GM12873 (cell line): ENCODE results near the gene ATP7B.

Experiments
- CTCF ChIP-seq: IDR thresholded peaks from 2 replicates; pipeline ENCODE4 v1.5.1; 2012; ENCODE audit warnings: low read depth, mild to moderate bottlenecking, moderate library complexity, low read length, control low read depth; ENCODE audit not compliant: insufficient read depth; ENCODE audit errors: missing control alignments

ATP7B gene

GRCh38 chr13:51892657-51893056 lies 118.6 kb downstream of the ATP7B start:
- TF ChIP-seq CTCF = no peak

- no peak for TF ChIP-seq CTCF
Measured at GRCh38 chr13:51887468-51887867, 123.8 kb downstream of the ATP7B start.

- TF ChIP-seq CTCF = no peak
Measured at GRCh38 chr13:51885651-51886050, 125.6 kb downstream of the ATP7B start.

GRCh38 chr13:51883226-51883600 lies 128.0 kb downstream of the ATP7B start:
- no peak for TF ChIP-seq CTCF
